Endodermal cell (in vitro differentiated cells): ENCODE data around the gene VPS13D. TPM values are rescaled to one million over a fixed set of nuclear protein-coding genes. Genes with fewer than 3 reads are reported as not detected.

Source experiments
- DNase-seq: peaks from one replicate; pipeline ENCODE4 v3.0.0-alpha.2; 2017
- H3K27ac ChIP-seq: 2 replicates; pipeline ENCODE4 v1.5.1; 2013; ENCODE audit warnings: mild to moderate bottlenecking, low read depth, low read length, moderate library complexity
- H3K27me3 ChIP-seq: 2 replicates; pipeline ENCODE4 v1.6.1; 2013; ENCODE audit warnings: mild to moderate bottlenecking, low read length, moderate library complexity; ENCODE audit not compliant: insufficient read depth, control insufficient read depth, poor library complexity, severe bottlenecking
- H3K36me3 ChIP-seq: 2 replicates; pipeline ENCODE4 v1.7.0; 2013; ENCODE audit warnings: mild to moderate bottlenecking, low read length, moderate library complexity; ENCODE audit not compliant: control insufficient read depth, insufficient read depth
- H3K4me1 ChIP-seq: one replicate; pipeline ENCODE4 v1.7.0; 2013; ENCODE audit warnings: low read length; ENCODE audit not compliant: control insufficient read depth, insufficient read depth
- H3K4me3 ChIP-seq: 2 replicates; pipeline ENCODE4 v1.5.1; 2013; ENCODE audit warnings: mild to moderate bottlenecking, low read length, moderate library complexity
- H3K9ac ChIP-seq: 2 replicates; pipeline ENCODE4 v1.6.1; 2013; ENCODE audit warnings: mild to moderate bottlenecking, low read length, moderate library complexity; ENCODE audit not compliant: poor library complexity, severe bottlenecking; ENCODE audit errors: extremely low read depth
- H3K9me3 ChIP-seq: 2 replicates; pipeline ENCODE4 v1.6.1; 2013; ENCODE audit warnings: mild to moderate bottlenecking, low read length, moderate library complexity; ENCODE audit not compliant: control insufficient read depth
- H3K27ac Mint-ChIP-seq: 2 replicates; pipeline ENCODE4 v1.8.0; 2020; ENCODE audit warnings: mixed read lengths
- H3K27me3 Mint-ChIP-seq: 2 replicates; pipeline ENCODE4 v1.8.0; 2021; ENCODE audit warnings: mild to moderate bottlenecking, mixed read lengths; ENCODE audit not compliant: insufficient read depth
- H3K36me3 Mint-ChIP-seq: 2 replicates; pipeline ENCODE4 v1.8.0; 2020; ENCODE audit warnings: low read depth, mixed read lengths
- H3K4me1 Mint-ChIP-seq: 2 replicates; pipeline ENCODE4 v1.8.0; 2020; ENCODE audit warnings: mixed read lengths
- H3K4me3 Mint-ChIP-seq: 2 replicates; pipeline ENCODE4 v1.8.0; 2020; ENCODE audit warnings: mild to moderate bottlenecking, moderate library complexity, mixed read lengths
- H3K9me3 Mint-ChIP-seq: 2 replicates; pipeline ENCODE4 v1.8.0; 2020; ENCODE audit warnings: mild to moderate bottlenecking, mixed read lengths
- WGBS, 2 experiments: methylation state at CpG; one replicate each; pipeline versions ENCODE4 v1.1.5 to v1.1.7; 2013; ENCODE audit warnings: missing lambda C conversion rate in 2 of 2, mixed read lengths in 1 of 2; ENCODE audit not compliant: insufficient coverage in 1 of 2, insufficient read length in 1 of 2; 5-methylcytosine and 5-hydroxymethylcytosine counted together
- total RNA-seq, 2 donors: library from RNA; stranded (reverse); fragmentation: NEBNext Ultra II Directional in 1 of 2; extraction: Animal tissue kit (Norgen Biotek cat#: 25700) in 1 of 2; gene quantifications; 2 replicates in 1 of 2; 3 replicates in 1 of 2; pipeline ENCODE4 v1.2.1, GENCODE V29; 2021
- TF ChIP-seq, protein P1 (sequence below): fragments of 200-600 bp; sonication (generic); conservative IDR thresholded peaks from 2 replicates; pipeline ENCODE4 v1.5.0; 2021; ENCODE audit warnings: antibody characterized with exemption, mild to moderate bottlenecking

VPS13D gene
- total RNA-seq, 2 donors from 2014 or later = 32.5 to 36.7 TPM

DNA sequence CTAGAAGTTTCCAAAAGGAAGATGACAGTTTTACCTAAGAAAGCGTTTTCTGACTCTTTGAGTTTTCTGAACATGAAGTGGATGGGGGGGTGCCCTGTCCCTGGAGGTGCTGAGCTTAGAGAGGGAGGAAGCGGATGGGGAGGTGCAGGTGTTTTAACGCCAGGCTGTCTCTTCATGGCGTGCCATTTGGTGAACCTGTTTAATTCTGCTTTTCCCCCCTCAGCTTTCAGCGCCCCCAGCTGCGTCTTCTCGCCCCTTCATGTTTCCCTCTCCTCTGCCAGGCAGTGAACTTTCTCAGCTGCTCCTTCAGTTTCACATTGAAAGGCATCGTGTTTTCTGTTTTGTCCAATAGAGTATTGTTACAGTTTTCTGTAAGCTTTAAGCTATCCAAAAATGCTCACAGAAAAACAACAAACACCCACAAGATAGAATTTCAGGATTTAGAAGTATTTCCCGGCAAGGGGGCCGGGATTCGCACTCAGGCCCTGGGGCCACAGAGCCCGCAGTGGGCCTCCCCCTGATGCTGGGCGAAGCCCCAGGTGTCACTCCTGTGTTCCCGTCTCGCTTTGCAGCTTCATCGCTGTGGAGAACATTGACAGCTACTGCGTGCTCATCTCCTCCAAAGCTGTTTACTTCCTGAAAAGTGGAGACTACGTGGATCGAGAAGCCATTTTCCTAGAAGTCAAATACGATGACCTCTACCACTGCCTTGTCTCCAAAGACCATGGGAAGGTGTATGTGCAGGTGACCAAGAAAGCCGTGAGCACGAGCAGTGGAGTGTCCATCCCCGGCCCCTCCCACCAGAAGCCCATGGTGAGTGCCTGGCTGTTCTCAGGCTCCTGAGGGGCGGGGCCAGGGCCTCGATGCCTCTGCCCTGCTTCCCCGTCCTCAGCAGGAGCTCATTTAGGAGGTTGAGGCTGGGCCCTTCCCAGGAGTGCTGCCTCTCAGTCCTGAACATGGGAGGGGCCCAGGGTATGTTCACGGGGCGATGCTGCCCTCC is 276.8 kb downstream of the VPS13D start:
- DNase-seq = no peak
- H3K27ac ChIP-seq = no peak overlapping the region
- Mint-ChIP-seq H3K27me3 (no peaks in the 10 kb centered on the region), H3K4me3 (no peak overlapping the region), H3K9me3 (no peaks in the 10 kb centered on the region), H3K27ac (no peak overlapping the region), H3K36me3 (peaks cover 8% of the 10 kb centered on the region), H3K4me1 (peaks cover 23% of the 10 kb centered on the region)
- H3K4me3 ChIP-seq = no peak overlapping the region
- H3K4me1 ChIP-seq = no peaks in the 10 kb centered on the region
- H3K36me3 ChIP-seq = no peaks in the 10 kb centered on the region
- no peak overlapping the region for H3K9ac ChIP-seq
- WGBS, 2 experiments = 93 to 94% methylated on average over 22 to 28 of the region's 28 CpGs
- TF ChIP-seq, protein P1, sequence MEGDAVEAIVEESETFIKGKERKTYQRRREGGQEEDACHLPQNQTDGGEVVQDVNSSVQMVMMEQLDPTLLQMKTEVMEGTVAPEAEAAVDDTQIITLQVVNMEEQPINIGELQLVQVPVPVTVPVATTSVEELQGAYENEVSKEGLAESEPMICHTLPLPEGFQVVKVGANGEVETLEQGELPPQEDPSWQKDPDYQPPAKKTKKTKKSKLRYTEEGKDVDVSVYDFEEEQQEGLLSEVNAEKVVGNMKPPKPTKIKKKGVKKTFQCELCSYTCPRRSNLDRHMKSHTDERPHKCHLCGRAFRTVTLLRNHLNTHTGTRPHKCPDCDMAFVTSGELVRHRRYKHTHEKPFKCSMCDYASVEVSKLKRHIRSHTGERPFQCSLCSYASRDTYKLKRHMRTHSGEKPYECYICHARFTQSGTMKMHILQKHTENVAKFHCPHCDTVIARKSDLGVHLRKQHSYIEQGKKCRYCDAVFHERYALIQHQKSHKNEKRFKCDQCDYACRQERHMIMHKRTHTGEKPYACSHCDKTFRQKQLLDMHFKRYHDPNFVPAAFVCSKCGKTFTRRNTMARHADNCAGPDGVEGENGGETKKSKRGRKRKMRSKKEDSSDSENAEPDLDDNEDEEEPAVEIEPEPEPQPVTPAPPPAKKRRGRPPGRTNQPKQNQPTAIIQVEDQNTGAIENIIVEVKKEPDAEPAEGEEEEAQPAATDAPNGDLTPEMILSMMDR = no peak
- H3K27me3 ChIP-seq = no peaks in the 10 kb centered on the region
- no peaks in the 10 kb centered on the region for H3K9me3 ChIP-seq

DNA sequence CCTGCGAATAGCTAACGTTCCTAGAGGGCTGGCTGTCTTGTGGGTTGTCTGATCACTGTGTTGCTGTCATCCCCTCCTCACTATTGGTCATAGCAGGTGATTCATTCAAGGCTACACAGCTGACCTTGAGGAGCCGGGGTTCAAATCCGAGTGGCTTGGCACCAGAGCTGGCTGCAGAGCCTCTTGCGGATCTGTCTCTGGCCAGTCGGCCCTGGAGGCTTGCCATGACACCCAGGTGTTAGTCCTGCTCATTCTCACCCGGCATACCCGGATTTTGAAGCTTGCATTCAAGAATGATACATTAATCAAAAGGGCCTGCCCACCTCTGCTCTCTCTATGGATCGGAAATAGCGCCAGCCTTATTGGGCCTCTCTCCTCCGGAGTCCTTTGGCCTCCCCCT is 277.8 kb downstream of the VPS13D start:
- TF ChIP-seq, protein P1 = no peak

DNA sequence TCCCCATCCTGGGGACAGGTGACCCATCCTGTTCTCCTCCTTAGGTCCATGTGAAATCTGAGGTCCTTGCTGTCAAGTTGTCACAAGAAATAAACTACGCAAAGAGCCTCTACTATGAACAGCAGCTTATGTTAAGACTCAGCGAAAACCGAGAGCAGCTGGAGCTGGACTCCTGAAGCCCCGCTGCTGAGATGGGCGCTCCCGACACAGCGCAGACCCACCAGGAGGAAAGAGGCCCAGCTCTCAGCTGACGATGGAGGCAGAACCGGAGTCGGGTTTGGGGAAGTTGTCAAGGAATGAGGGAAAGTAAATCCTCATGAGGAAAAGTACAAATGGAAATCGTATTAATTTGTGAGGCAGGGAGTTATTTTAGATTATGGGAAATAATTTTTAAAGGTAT is 279.0 kb downstream of the VPS13D start:
- H3K27ac Mint-ChIP-seq = no peak overlapping the region
- peaks cover 5% of the 10 kb centered on the region for H3K4me1 ChIP-seq
- no peak for DNase-seq
- no peak overlapping the region for H3K4me3 ChIP-seq
- H3K4me1 Mint-ChIP-seq = peaks cover 35% of the 10 kb centered on the region
- TF ChIP-seq, protein P1 = no peak
- H3K9ac ChIP-seq = no peak overlapping the region
- H3K9me3 ChIP-seq = no peaks in the 10 kb centered on the region
- H3K36me3 ChIP-seq = no peaks in the 10 kb centered on the region
- no peak overlapping the region for H3K27ac ChIP-seq
- H3K9me3 Mint-ChIP-seq = no peaks in the 10 kb centered on the region
- H3K36me3 Mint-ChIP-seq = peaks cover 8% of the 10 kb centered on the region
- 94 to 95% methylated on average over 11 of the region's 11 CpGs for WGBS, 2 experiments
- no peaks in the 10 kb centered on the region for H3K27me3 ChIP-seq
- H3K27me3 Mint-ChIP-seq = no peaks in the 10 kb centered on the region
- no peak overlapping the region for H3K4me3 Mint-ChIP-seq

More for the DNA sequence above, 277.8 kb downstream of the VPS13D start:
- Mint-ChIP-seq H3K36me3 (peaks cover 8% of the 10 kb centered on the region), H3K9me3 (no peaks in the 10 kb centered on the region), H3K4me3 (no peak overlapping the region), H3K27me3 (no peaks in the 10 kb centered on the region), H3K4me1 (peaks cover 31% of the 10 kb centered on the region), H3K27ac (no peak overlapping the region)
- Histone ChIP-seq H3K4me3 (no peak overlapping the region), H3K9ac (no peak overlapping the region), H3K36me3 (no peaks in the 10 kb centered on the region), H3K27ac (no peak overlapping the region), H3K4me1 (peaks cover 5% of the 10 kb centered on the region), H3K27me3 (no peaks in the 10 kb centered on the region), H3K9me3 (no peaks in the 10 kb centered on the region)
- DNase-seq = no peak
- 91 to 93% methylated on average over 11 of the region's 11 CpGs for WGBS, 2 experiments
